ENCODE data around the gene MESP2. TPM values are rescaled to one million over a fixed set of nuclear protein-coding genes. Genes with fewer than 3 reads are reported as not detected.

The MESP2 gene
- total RNA-seq, 1 donor from 2014 or later, result not detected

Other genes starting within 250 kb of the MESP2 start
- gene TICRR, start 200.9 kb upstream of the MESP2 start, total RNA-seq, result 14.1 and 15.4 TPM in 2 replicates
- 0.44 and 0.71 TPM in 2 replicates for gene KIF7, start 120.9 kb upstream of the MESP2 start, total RNA-seq
- gene PLIN1, start 97.0 kb upstream of the MESP2 start, total RNA-seq, result not detected in 2 replicates
- gene PEX11A, start 85.6 kb upstream of the MESP2 start, total RNA-seq, result 1.7 and 2.0 TPM in 2 replicates
- gene WDR93, start 85.5 kb upstream of the MESP2 start, total RNA-seq, result not detected in 2 replicates
- 0.85 and 1.3 TPM in 2 replicates for gene MESP1, start 25.1 kb upstream of the MESP2 start, total RNA-seq
- gene ANPEP, start 38.5 kb downstream of the MESP2 start, total RNA-seq, result 2.7 and 3.3 TPM in 2 replicates
- gene AP3S2, start 117.7 kb downstream of the MESP2 start, total RNA-seq, result 27.5 and 28.5 TPM in 2 replicates
- gene ARPIN, start 136.6 kb downstream of the MESP2 start, total RNA-seq, result not detected in 2 replicates
- 29.2 and 31.6 TPM in 2 replicates for gene ZNF710, start 225.0 kb downstream of the MESP2 start, total RNA-seq

Measured in T-helper 1 cell treated with Interleukin-12 subunit alpha and Interleukin-12 subunit beta and Interleukin-4 antibody, amounts not matched to agents 30 ng/mL and 1 ng/mL, for 36 hours (primary cell).